GM18861 (cell line): Measurements from ENCODE around the gene RPS6KA6.
"Not testable (repeated sequence)": the region's sequence is repeated elsewhere in the genome, so short reads cannot be mapped to it uniquely, and the experiment has no call there.

Experiments used
- ATAC-seq: cut with Tn5 transposase; IDR thresholded peaks from one replicate; pipeline ENCODE4 v1.9.1; 2021; ENCODE audit not compliant: unreplicated experiment

The RPS6KA6 gene

DNA sequence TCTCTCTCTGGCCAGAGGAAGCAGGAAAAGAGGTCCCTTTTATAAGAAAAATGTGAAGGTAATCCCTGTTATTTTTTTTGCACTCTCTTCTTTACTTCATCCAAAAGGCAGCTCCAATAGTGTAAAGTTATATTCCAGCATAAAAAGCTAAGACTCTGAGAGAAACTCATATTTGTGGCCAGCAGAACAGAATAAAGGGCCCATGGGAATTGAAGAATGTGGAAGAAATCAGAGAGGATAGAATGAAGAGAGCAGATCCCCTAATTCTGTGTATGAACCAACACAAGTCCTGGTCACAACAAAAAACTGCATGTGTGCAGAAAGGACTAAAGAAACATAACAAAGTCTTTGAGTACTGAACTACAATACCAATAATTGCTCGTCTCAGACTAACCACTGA lies 22.3 kb downstream of the RPS6KA6 start:
- ATAC-seq, result no peak

- no peak for ATAC-seq
Measured at GRCh38 chrX:84162401-84162800, 25.6 kb downstream of the RPS6KA6 start.

GRCh38 chrX:84161641-84162040 lies 26.4 kb downstream of the RPS6KA6 start:
- ATAC-seq, result no peak

DNA sequence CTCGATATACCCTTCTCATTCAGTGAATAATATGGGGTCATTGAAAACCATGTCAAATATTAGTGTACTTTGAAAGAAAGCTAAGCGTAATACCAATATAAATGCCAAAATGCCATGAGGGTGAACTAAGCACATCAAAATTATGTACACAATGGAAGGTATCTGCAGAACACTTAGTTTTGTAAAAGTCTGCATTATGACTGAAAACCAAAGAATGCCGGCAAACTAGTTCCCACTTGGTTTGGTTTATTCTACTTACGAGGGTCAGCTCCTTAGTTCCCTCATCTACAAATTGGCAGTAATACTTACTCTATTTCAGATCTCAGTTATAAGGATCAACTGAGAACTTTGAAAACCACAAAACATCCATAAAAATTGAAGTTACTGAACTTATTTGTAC lies 27.3 kb downstream of the RPS6KA6 start:
- no peak for ATAC-seq

GRCh38 chrX:84156821-84157220 lies 31.2 kb downstream of the RPS6KA6 start:
- ATAC-seq, result no peak

DNA sequence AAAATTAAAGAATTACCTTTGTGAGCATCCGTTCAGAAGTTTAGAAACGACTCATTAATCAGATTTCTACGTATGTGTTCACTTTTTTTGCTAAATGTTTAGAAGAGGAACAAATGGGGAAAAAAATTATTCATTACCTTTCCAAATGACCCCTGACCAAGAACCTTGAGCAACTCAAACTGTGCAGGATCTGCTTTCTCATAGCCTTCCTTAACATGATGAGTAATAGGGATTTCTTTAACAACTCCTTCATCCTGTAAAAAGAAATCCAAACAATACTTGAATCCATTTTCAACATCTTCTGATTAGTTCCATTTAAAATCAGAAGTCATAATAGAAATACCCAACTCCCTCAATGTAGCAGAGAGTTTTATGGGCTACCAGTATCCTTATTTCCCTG lies 32.1 kb downstream of the RPS6KA6 start:
- ATAC-seq, result no peak

GRCh38 chrX:84153538-84153937 lies 34.5 kb downstream of the RPS6KA6 start:
- ATAC-seq, result no peak

GRCh38 chrX:84144991-84145390 lies 43.0 kb downstream of the RPS6KA6 start:
- ATAC-seq, result no peak

DNA sequence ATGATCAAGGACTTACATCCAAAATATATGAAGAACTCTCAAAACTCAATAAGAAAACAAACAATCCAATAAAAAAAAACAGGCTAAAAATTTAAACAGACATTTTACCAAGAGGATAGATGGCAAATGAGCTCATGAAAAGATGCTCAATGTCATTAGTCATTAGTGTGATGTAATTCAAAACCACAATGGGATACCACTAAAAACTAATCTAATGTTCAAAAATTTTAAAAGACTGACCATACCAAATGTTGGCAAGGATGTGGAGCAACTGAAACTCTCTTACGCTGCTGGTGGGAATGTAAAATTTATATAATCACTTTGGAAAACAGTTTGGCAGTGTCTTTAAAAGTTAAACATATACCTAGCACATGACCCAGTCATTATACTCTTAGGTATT lies 43.7 kb downstream of the RPS6KA6 start:
- ATAC-seq, result no peak

DNA sequence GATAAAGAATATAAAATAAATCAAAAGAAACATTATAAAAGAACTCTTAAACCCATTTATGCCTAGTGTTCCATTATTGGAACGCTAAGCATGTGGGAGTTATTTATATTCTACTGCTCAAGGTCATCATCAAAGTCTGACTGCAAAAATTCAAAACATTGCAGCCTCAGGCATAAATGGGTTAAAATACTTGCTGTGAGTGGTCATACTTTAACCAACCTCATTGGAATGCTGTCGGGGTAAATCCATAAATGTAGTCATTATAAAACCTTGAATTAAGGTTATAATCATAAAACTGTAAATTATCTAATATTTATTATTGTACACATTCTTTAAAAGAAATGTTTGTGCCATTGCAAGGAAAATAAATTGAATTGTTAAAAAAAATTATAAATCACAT lies 55.0 kb downstream of the RPS6KA6 start:
- ATAC-seq, result no peak

GRCh38 chrX:84123585-84123984 lies 64.4 kb downstream of the RPS6KA6 start:
- no peak for ATAC-seq

GRCh38 chrX:84118769-84119168 lies 69.2 kb downstream of the RPS6KA6 start:
- ATAC-seq, result no peak

- no peak for ATAC-seq
Measured at GRCh38 chrX:84118315-84118714, 69.7 kb downstream of the RPS6KA6 start.

DNA sequence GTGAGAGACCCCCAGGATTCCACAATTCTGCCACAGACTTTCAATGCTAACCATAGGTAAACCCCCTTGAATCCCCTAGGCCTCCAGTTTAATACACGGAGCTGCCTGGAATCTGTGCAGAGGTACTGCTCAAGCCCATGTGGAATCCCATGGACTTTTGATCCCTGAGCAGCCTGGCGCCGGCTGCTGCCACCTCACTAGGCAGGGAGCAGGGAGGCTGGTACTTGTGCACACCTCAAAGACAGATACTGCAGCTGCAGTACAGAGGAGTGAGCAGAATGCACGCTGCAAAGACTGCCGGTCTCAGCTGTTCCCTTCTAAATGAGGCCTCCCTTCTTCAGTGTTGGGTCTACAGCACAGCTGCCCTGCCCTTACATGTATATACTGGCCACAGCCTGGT lies 79.4 kb downstream of the RPS6KA6 start:
- no peak for ATAC-seq

DNA sequence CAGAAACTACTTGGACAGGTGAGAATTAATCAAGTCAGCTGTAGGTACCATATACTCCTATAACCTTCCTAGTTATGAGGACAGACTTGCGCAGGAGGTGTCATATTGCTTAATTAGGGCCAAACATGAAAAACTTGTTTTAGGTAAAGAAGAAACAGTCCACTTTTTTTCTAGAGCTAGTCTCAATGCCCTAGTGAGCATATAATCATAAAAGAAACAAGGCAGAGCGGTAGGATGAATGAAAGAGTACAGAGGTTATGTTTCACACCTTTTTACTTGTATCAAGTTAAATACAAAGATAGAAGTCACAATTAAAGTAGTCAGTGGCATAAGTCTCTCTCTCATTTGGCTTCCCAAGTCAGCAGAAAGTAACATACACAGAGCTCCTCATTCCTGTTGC lies 88.9 kb downstream of the RPS6KA6 start:
- ATAC-seq, result no peak

- ATAC-seq, result not testable (repeated sequence)
Measured at GRCh38 chrX:84079479-84080197, 108.4 kb downstream of the RPS6KA6 start.

- no peak for ATAC-seq
Measured at GRCh38 chrX:84078991-84079390, 109.0 kb downstream of the RPS6KA6 start.

- no peak for ATAC-seq
Measured at GRCh38 chrX:84064814-84065213, 123.2 kb downstream of the RPS6KA6 start.

GRCh38 chrX:84064164-84064563 lies 123.8 kb downstream of the RPS6KA6 start:
- no peak for ATAC-seq

DNA sequence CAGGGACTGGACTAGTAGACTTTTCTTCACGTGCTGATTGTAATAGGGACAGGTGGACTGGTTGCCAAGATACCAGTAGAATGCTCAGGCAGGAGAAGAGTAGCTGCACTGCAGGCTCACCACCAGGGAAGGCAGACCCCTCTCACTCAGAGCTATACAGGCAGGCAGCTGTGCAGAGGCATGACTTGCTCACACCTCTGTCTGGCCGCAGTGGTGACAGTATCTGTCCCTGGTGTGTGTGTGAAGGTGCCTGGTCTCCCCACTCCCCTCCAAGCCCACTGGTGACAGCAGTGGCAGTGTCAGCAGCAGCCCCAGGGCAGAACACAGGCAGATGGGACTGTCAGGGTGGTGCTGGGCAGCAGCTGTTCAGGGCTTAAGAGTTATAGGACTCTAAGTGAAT lies 140.7 kb downstream of the RPS6KA6 start:
- ATAC-seq, result no peak

DNA sequence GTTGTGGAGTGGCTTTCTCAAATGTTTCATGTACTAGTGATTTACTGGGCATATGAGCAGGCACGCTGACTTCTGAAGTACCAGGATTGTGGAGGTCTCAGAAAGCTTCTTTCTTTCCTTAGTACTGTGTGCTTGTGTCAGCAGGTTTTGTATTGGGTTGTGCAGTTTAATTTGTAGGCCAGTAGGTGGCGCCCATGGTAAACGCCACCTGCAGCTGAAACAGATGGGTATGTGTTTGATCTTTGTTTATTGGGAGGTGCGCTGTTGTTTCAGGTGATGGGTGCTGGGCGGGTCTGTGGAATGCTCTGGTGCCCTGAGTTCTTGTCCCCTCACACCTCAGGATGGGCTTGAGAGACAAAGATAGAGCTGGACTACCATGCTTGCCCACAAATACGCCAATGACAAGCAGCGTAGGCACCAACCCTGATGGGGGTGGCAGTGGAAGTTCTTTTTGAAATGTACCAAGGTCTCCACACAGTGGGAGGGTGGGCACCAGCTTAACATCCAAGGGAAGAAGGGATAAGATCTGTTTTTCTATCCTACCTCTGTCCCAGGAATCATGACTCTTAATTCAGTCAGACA lies 141.5 kb downstream of the RPS6KA6 start:
- peak; percentile 98 for ATAC-seq

DNA sequence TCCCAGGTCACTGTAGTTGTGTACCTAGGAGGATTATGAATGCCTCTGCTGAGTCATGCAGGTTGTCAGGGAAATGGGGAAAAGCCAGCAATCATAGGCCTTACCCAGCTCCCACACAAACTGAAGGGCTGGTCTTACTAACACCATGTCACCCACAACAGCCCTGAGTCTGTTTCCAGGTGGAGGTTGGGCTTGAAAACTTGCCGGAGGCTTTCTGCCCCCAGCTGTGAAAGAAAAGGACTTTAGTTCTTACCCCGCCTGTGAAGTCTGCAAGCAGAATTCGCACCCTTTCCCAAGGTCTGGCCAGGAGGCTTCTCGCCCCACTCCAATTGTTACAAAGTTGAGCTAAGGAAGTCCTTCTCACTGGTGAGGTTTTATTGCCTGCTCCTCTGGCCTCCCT lies 143.9 kb downstream of the RPS6KA6 start:
- ATAC-seq, result no peak
